Measurements from ENCODE around the gene OR4Q3. TPM values are rescaled to one million over a fixed set of nuclear protein-coding genes. Genes with fewer than 3 reads are reported as not detected.

OR4Q3 gene
- total RNA-seq, 2 experiments from 2014 or later: not detected

Other genes with a start within 250 kb of the OR4Q3 start
- not detected for gene OR11H2, start 29.7 kb upstream of the OR4Q3 start, total RNA-seq
- gene OR4M1, start 29.9 kb downstream of the OR4Q3 start, total RNA-seq: not detected
- not detected for gene OR4N2, start 60.2 kb downstream of the OR4Q3 start, total RNA-seq
- gene OR4K2, start 131.6 kb downstream of the OR4Q3 start, total RNA-seq: not detected
- not detected for gene OR4K5, start 177.0 kb downstream of the OR4Q3 start, total RNA-seq
- gene OR4K1, start 187.3 kb downstream of the OR4Q3 start, total RNA-seq: not detected
- not detected for gene OR4K15, start 232.0 kb downstream of the OR4Q3 start, total RNA-seq